Cardiac septum (tissue), 1 donor: ENCODE data around the gene GPR55. TPM values are rescaled to one million over a fixed set of nuclear protein-coding genes. Genes with fewer than 3 reads are reported as not detected.

Experiments
- DNase-seq: peaks from one replicate; pipeline ENCODE4 v3.0.0-alpha.2; 2020; ENCODE audit warnings: low spot score
- intact Hi-C: fragments of 100-400 bp; cut with DNase I; formaldehyde crosslinking; loops from one replicate; pipeline ENCODE4 v1.14.0; 2022
- total RNA-seq: library from RNA; stranded (reverse); fragmentation: NEBNext Ultra II Directional; extraction: Animal tissue kit (Norgen Biotek cat#: 25700); gene quantifications from one replicate; pipeline ENCODE4 v1.2.1, GENCODE V29; 2021
- donor health status: DM: no; HTN: no; CAD: no.

GPR55 gene
- total RNA-seq, 1 donor from 2014 or later: not detected

DNA sequence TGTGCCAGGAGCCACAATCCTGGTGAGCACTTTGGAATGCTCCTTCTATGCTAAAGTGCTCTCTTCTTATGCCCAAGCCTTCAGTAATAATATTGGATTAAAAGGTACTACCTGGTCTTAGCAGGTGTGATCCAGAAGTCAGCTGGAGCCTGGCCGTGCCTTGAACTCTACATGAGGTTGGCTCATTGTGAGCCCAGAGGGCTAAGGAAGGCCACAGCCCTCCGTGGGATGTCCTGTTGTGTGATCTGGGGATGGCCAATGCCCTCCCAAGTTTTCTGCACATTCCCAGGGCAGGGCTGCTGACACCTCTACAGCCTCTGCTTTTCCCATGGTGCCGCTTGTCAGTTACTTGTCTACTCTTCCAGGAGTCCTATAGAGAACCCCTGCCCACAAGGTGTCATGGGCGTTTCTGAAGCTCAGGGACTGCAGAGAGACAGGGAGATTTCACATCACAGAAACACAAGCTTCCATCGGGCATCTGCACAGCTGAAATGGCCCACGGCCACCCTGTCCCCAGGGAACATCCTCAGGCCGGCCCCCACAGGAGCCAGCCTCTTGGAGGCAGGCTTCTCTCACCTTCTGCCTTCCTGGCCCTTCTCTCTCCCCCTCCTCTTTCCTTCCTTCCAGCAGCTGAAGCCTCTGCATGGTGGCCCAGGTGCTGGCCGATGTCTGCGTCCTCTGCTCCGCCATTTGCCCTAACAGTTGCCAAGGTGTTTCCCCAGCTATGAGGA, 27.3 kb upstream of the GPR55 start:
- intact Hi-C loops: no loop called here
- no peak for DNase-seq

- intact Hi-C loops: no loop called here
These were observed 26.4 kb upstream of the GPR55 start for GRCh38 chr2:230951396-230951795.

DNA sequence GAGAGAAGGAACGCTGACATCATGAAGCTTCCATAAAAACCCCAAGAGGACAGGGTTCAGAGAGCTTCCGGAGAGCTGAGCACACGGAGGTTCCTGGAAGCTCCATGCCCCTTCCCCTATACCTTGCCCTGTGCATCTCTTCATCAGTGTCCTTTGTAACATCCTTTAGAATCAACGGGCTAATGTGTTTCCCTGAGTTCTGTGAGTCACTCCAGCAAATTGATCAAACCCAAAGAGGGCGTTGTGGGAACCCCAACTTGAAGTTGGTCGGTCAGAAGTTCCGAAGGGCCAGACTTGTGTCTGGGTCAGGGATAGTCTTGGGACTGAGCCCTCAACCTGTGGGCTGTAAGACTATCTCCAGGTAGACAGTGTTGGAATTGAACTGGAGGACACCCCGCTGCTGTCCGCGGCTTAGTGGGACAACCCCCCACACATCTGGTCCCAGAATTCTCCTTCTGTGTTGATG, 25.9 kb upstream of the GPR55 start:
- DNase-seq: no peak
- intact Hi-C loops: no loop called here

More at GRCh38 chr2:230951396-230951795, 26.4 kb upstream of the GPR55 start:
- no peak for DNase-seq

GRCh38 chr2:230949966-230950873, 25.2 kb upstream of the GPR55 start:
- DNase-seq: no peak
- intact Hi-C loops: no loop called here

DNA sequence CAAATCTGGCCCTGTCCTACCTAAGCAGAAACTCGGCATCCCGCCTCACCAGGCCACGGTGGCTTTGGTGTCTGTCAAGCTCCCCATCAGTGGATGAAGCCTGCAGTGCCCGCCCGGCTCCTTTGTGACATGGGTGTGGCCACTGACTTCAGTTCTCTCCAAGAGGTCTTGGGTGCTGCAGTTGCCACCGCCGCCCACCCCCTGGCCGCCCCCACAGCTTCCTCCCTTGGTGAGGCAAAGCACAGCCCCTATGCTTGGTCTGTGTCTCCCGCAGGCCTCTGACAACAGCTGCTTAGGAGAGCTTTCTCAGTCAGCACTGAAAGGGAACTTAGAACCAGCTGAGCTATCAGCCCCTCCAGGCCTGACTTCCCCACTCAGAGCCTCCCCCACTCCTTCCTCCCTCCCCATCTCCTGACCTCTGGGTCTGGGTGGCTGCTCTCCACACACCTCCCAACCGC, 22.9 kb upstream of the GPR55 start:
- intact Hi-C loops: no loop called here
- peak; percentile 71 for DNase-seq

DNA sequence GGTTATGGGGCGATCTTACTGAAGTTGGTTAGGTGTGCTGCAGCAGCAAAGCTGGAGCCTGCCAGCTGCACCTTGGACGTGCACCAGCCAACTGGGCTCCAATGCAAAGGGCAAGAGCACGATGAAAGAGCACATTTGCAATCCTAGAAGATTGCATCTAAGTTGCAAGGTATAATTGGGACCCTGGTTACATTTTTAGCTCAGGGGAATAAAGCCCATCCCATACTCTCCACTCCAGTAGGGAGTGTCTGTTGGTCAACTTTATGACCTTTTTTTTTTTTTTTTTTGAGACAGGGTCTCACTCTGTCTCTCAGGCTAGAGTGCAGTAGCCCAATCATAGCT, 22.2 kb upstream of the GPR55 start:
- no peak for DNase-seq
- intact Hi-C loops: no loop called here

GRCh38 chr2:230946429-230947234, 21.6 kb upstream of the GPR55 start:
- peak; percentile 49 for DNase-seq
- intact Hi-C loops: no loop called here

DNA sequence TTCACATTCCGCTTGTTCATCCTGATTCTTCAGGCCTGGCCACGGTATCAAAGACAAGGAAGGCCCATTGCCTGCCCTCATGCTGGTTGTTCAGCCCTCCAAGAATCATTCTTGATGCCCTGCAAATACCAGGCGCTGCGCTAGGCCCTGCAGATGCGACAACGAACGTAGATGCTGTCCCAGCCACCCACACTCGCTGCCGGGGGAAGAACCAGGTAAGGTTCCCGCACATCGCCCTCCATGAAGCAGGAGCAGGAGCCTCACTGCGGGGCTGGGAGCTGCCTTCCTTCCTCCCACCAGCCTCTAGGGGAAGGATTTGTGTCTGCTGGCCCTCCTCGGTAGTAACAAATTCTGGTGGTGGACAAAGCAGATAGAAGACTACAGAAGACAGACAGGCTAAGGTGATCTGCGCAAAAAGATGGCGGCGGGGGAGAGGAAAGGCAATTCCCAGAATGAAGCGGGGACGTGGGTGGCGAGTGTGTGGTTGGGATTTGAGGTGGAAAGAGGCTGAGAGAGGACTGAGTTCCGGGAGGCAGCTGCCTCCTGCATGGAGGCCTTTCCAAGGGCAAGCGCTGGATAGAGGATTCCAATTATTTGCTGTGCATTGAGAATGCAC, 19.8 kb upstream of the GPR55 start:
- intact Hi-C loops: no loop called here
- DNase-seq: peak; percentile 74

GRCh38 chr2:230944123-230944653, 19.1 kb upstream of the GPR55 start:
- intact Hi-C loops: no loop called here
- peak; percentile 35 for DNase-seq

- DNase-seq: peak; percentile 76
- intact Hi-C loops: no loop called here
These were observed 18.2 kb upstream of the GPR55 start for GRCh38 chr2:230942920-230943896.

DNA sequence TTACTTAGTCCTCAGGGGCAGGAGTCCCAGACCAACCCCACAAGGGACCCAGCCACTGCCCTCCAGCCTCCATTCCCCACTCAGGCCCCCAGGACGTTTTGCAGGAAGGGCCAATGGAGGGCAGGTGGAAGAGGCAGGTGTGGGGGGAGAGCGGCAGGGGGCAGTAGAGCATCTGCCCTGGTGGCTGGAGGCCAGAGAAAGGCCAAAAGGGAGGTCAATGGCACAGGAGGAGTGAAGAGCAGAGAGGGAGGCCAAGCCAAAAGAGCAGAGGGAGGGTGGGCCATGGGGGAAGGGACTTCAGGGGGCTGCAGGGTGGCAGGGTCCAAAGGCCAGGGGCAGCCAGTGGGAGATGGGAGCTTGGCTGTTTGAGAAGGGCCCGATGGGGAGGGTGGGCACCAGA, 17.3 kb upstream of the GPR55 start:
- intact Hi-C loops: no loop called here
- DNase-seq: no peak

GRCh38 chr2:230941202-230942180, 16.4 kb upstream of the GPR55 start:
- DNase-seq: no peak
- intact Hi-C loops: no loop called here

GRCh38 chr2:230940471-230940815, 15.4 kb upstream of the GPR55 start:
- no peak for DNase-seq

DNA sequence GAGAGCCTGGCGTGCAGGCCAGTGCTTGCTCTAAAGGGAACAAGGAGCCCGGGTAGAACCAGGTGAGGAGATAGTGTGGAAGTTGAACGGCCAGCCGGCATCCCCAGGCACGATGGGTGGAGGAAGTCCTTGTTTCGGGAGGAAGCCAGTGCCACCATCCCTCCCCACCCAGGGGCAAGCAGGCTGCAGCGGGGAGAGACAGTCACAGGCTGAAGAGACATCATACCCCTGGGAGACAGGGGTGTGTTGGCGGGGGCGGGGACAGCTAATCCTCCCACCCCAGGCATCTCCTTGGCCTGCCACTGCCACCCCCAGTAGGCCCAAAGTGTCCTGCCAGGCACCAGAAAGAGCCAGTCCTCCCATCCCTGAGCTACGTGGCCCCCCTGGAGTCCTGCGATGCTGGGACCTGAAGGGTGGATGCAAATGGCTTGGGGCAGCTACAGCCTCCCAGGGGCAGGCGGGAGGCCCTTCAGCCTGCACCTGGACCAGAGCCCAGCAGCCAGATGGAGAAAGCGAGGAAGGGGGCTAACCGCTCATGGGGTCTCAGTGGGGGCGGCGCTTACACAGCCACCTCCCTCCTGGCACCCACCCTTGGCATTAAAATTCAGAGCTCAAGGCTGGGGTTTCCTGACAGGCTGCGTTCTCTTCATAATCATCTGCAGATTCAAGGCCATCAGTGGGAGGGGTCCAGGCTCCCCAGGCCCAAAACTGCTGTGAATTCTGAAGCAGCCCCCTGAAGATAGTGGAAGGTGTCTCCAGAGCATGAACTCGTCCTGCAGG, 14.8 kb upstream of the GPR55 start:
- intact Hi-C loops: no loop called here

More at GRCh38 chr2:230940471-230940815, 15.4 kb upstream of the GPR55 start:
- intact Hi-C loops: no loop called here

GRCh38 chr2:230939066-230939591, 14.1 kb upstream of the GPR55 start:
- no peak for DNase-seq

More for the DNA sequence above, 14.8 kb upstream of the GPR55 start:
- DNase-seq: no peak

GRCh38 chr2:230938516-230939065, 13.5 kb upstream of the GPR55 start:
- intact Hi-C loops: no loop called here
- DNase-seq: no peak

More at GRCh38 chr2:230939066-230939591, 14.1 kb upstream of the GPR55 start:
- intact Hi-C loops: no loop called here
